ENCODE data around the gene ROR1.

The ROR1 gene

DNA sequence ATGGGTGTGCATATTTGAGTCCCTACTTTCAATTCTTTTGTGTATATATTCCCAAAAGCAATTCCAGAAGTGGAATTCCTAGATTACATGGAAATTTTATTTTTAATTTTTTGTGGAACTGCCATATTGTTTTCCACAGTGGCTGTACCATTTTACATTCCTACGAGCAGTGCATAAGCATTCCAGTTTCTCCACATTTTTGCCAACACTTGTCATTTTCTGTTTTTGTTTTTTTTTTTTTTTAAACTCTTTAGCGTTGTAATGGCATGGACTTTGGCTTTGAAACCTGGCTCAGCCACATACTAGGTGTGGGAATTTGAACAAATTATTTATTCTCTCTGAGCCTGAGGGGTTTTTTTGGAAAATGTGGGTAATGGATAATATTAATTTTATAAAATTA is 215.1 kb downstream of the ROR1 start:
- TF ChIP-seq, protein P1, sequence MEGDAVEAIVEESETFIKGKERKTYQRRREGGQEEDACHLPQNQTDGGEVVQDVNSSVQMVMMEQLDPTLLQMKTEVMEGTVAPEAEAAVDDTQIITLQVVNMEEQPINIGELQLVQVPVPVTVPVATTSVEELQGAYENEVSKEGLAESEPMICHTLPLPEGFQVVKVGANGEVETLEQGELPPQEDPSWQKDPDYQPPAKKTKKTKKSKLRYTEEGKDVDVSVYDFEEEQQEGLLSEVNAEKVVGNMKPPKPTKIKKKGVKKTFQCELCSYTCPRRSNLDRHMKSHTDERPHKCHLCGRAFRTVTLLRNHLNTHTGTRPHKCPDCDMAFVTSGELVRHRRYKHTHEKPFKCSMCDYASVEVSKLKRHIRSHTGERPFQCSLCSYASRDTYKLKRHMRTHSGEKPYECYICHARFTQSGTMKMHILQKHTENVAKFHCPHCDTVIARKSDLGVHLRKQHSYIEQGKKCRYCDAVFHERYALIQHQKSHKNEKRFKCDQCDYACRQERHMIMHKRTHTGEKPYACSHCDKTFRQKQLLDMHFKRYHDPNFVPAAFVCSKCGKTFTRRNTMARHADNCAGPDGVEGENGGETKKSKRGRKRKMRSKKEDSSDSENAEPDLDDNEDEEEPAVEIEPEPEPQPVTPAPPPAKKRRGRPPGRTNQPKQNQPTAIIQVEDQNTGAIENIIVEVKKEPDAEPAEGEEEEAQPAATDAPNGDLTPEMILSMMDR (IDR thresholded peaks at IDR 0.05; ENCODE audit: low read depth, low read length): no peak
- no peak for DNase-seq (ENCODE audit: extremely low read depth, low read depth)

- TF ChIP-seq, protein P1 (IDR thresholded peaks at IDR 0.05; ENCODE audit: low read depth, low read length): no peak
- DNase-seq (ENCODE audit: extremely low read depth, low read depth): no peak
Measured at GRCh38 chr1:63991685-63992084, 217.9 kb downstream of the ROR1 start.

- DNase-seq (ENCODE audit: extremely low read depth, low read depth): peak; percentile 56
- TF ChIP-seq, protein P1 (IDR thresholded peaks at IDR 0.05; ENCODE audit: low read depth, low read length): no peak
Measured at GRCh38 chr1:64000021-64000420, 226.2 kb downstream of the ROR1 start.

GRCh38 chr1:64001038-64001437 is 227.2 kb downstream of the ROR1 start:
- TF ChIP-seq, protein P1 (IDR thresholded peaks at IDR 0.05; ENCODE audit: low read depth, low read length): no peak
- DNase-seq (ENCODE audit: extremely low read depth, low read depth): peak; percentile 25

- TF ChIP-seq, protein P1 (IDR thresholded peaks at IDR 0.05; ENCODE audit: low read depth, low read length): no peak
- no peak for DNase-seq (ENCODE audit: extremely low read depth, low read depth)
Measured at GRCh38 chr1:64004451-64005025, 230.7 kb downstream of the ROR1 start.

GRCh38 chr1:64005801-64006200 is 232.0 kb downstream of the ROR1 start:
- DNase-seq (ENCODE audit: extremely low read depth, low read depth): no peak
- TF ChIP-seq, protein P1 (IDR thresholded peaks at IDR 0.05; ENCODE audit: low read depth, low read length): no peak

DNA sequence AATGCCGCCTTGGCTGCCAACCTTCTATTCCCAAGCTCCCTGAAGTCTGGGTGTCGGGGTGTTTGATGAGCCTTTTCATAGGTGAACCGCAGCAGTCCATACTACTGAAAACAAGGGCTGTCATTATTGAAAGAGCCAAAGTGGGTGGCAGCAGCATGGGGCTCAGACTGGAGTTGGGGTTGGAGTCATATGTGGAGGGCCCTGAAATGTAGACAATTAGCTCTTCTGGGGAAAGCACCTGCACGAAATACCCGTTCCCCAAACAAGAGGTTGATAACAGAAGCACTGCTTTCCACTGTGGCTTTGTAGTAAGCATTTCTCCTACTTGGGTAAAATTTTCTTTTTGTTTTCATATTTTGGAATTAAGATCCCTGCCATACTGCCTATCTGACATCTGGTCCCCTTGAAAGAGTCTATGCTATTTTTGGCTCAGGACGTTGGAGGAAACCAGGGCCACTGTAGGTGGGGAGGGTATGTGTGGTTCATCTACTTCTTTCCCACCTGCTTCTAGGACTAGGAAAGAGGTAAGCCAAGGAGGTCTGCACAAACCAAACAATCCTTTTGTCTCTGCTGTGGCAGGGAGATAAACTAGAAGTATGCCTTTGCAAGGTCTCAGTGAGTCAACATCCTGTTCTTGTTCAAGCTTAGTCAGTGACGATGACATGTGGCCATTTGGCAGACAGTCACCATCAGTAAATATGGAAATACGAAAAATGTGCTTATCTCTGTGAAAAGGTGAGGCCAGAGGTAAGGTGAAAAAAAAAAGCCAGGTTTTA is 232.6 kb downstream of the ROR1 start:
- TF ChIP-seq, protein P1 (IDR thresholded peaks at IDR 0.05; ENCODE audit: low read depth, low read length): no peak
- DNase-seq (ENCODE audit: extremely low read depth, low read depth): no peak
